Glutamatergic neuron (in vitro differentiated cells): ENCODE data around the gene FAM98B. TPM values are rescaled to one million over a fixed set of nuclear protein-coding genes. Genes with fewer than 3 reads are reported as not detected.

Source experiments
- DNase-seq: peaks from one replicate; pipeline ENCODE4 v3.0.0; 2022
- H3K27ac Mint-ChIP-seq: one replicate; pipeline ENCODE4 v1.8.0; 2020; ENCODE audit warnings: mild to moderate bottlenecking, mixed read lengths, inconsistent platforms; ENCODE audit not compliant: unreplicated experiment
- H3K27me3 Mint-ChIP-seq: one replicate; pipeline ENCODE4 v1.8.0; 2020; ENCODE audit warnings: mild to moderate bottlenecking, moderate library complexity, mixed read lengths, inconsistent platforms; ENCODE audit not compliant: unreplicated experiment
- H3K36me3 Mint-ChIP-seq: one replicate; pipeline ENCODE4 v1.8.0; 2020; ENCODE audit warnings: mild to moderate bottlenecking, mixed read lengths, inconsistent platforms; ENCODE audit not compliant: unreplicated experiment
- H3K4me1 Mint-ChIP-seq: one replicate; pipeline ENCODE4 v1.8.0; 2020; ENCODE audit warnings: mild to moderate bottlenecking, low read depth, mixed read lengths, inconsistent platforms; ENCODE audit not compliant: unreplicated experiment
- H3K4me3 Mint-ChIP-seq: one replicate; pipeline ENCODE4 v1.8.0; 2020; ENCODE audit warnings: mild to moderate bottlenecking, mixed read lengths, inconsistent platforms; ENCODE audit not compliant: unreplicated experiment
- H3K9me3 Mint-ChIP-seq: one replicate; pipeline ENCODE4 v1.8.0; 2020; ENCODE audit warnings: mild to moderate bottlenecking, moderate library complexity, mixed read lengths, inconsistent platforms; ENCODE audit not compliant: unreplicated experiment
- total RNA-seq: library from RNA; stranded (reverse); fragmentation: NEBNext Ultra II Directional; extraction: Animal tissue kit (Norgen Biotek cat#: 25700); gene quantifications from one replicate; pipeline ENCODE4 v1.2.1, GENCODE V29; 2021; ENCODE audit not compliant: unreplicated experiment
- TF ChIP-seq, protein P1 (sequence below): fragments of 200-600 bp; sonication (generic); IDR thresholded peaks from one replicate; pipeline ENCODE4 v1.5.0; 2021; ENCODE audit not compliant: partially characterized antibody, unreplicated experiment

The FAM98B gene
- total RNA-seq, 1 donor from 2014 or later = 19.9 TPM

DNA sequence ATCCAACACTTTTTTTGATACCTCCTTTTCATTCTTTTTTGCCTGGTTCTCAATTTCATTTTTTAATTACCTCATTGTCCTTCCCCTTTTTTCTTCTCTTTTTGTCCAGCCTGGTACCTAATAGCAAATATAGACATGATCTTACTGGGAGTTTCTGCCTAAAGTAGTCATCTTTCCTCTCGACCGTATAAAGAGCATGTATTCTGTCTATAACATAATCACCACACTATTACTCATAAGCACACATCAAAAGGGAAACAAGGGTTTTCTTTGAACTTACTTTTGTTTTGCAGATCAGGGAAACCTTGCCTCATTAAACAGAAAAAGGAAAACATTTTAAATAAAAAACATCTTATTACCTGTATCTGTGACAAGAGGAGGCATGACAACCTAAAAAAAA, 33.0 kb downstream of the FAM98B start:
- Mint-ChIP-seq H3K36me3 (no peaks in the 10 kb centered on the region), H3K9me3 (no peaks in the 10 kb centered on the region), H3K4me1 (no peaks in the 10 kb centered on the region), H3K27me3 (no peaks in the 10 kb centered on the region), H3K27ac (no peak overlapping the region), H3K4me3 (no peak overlapping the region)
- TF ChIP-seq, protein P1, sequence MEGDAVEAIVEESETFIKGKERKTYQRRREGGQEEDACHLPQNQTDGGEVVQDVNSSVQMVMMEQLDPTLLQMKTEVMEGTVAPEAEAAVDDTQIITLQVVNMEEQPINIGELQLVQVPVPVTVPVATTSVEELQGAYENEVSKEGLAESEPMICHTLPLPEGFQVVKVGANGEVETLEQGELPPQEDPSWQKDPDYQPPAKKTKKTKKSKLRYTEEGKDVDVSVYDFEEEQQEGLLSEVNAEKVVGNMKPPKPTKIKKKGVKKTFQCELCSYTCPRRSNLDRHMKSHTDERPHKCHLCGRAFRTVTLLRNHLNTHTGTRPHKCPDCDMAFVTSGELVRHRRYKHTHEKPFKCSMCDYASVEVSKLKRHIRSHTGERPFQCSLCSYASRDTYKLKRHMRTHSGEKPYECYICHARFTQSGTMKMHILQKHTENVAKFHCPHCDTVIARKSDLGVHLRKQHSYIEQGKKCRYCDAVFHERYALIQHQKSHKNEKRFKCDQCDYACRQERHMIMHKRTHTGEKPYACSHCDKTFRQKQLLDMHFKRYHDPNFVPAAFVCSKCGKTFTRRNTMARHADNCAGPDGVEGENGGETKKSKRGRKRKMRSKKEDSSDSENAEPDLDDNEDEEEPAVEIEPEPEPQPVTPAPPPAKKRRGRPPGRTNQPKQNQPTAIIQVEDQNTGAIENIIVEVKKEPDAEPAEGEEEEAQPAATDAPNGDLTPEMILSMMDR = no peak
- DNase-seq = no peak

DNA sequence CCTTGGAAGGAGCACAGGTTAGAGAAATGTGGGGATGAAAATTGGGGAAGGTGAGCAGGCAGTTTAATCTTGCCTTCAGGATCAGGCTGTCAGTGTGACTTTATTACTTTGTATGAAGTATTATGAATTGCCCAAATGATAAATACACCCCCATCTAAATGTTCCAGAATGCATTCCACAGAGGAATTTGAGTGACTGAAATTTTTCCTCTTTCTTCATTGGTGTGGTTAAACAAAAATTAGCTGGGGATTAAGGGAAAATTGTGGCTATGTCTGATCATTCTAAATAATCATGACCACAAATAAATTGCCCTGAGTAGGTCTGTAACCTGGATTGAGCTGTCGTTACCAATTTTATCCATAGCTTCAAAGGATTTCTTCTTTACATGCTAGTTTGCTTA, 33.5 kb downstream of the FAM98B start:
- DNase-seq = no peak
- no peaks in the 10 kb centered on the region for H3K4me1 Mint-ChIP-seq
- no peaks in the 10 kb centered on the region for H3K9me3 Mint-ChIP-seq
- H3K27ac Mint-ChIP-seq = no peak overlapping the region
- TF ChIP-seq, protein P1 = no peak
- no peaks in the 10 kb centered on the region for H3K27me3 Mint-ChIP-seq
- H3K4me3 Mint-ChIP-seq = no peak overlapping the region
- H3K36me3 Mint-ChIP-seq = no peaks in the 10 kb centered on the region

DNA sequence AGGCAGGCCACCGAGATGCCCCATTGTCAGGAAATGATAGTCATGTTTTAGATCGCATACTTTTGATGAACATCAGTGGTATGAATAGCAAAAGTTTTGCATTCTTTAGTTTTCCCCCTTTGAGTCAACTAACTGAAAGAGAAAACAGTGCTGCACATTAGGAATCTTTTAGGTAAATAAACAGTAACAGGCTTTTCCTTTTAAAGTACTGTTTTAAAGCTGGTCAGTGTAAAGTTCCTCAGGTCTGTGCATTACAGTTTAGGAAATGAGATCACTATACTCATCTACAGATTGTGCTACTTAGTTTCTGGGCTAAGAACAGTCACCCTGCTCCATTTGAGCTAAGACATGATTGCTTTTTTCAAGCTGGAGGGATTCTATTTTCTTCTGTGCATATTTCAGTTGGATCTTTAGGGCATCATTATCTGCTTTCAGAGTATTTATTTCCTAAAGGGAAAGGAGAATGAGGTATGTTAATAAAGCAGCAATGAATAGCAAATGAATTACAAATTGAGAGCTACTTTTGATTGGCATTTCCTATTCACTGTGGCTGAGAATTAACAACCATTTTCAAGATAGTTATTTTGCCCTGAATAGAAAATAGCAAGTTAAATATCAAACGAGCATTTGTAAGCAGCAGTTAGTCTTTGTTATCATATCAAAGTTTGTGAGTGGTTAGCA, 36.5 kb downstream of the FAM98B start:
- peaks cover 1% of the 10 kb centered on the region for H3K9me3 Mint-ChIP-seq
- no peak overlapping the region for H3K4me3 Mint-ChIP-seq
- TF ChIP-seq, protein P1 = no peak
- no peak for DNase-seq
- H3K4me1 Mint-ChIP-seq = no peaks in the 10 kb centered on the region
- H3K27me3 Mint-ChIP-seq = no peaks in the 10 kb centered on the region
- H3K36me3 Mint-ChIP-seq = no peaks in the 10 kb centered on the region
- no peak overlapping the region for H3K27ac Mint-ChIP-seq

DNA sequence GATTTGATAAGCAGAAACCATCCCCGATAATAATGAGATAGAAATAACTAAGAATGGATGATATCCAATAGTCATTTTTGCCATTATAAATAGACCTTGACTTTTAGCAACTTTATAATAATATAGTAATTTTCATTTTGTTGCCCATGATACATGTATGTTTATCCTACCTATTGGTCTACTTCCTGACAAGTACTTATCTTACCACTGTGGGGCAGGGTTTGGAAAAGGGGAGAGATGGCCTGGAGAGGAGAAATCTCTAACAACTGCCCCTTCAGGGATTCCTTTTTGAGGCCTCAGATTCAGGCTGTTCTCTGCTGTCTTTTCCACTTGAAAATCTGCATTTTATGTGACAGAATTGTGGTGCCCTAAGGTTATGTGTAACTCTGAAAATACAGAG, 42.2 kb downstream of the FAM98B start:
- Mint-ChIP-seq H3K4me1 (no peaks in the 10 kb centered on the region), H3K4me3 (no peak overlapping the region), H3K9me3 (peaks cover 1% of the 10 kb centered on the region), H3K27me3 (no peaks in the 10 kb centered on the region), H3K27ac (no peak overlapping the region), H3K36me3 (no peaks in the 10 kb centered on the region)
- TF ChIP-seq, protein P1 = no peak
- DNase-seq = no peak

DNA sequence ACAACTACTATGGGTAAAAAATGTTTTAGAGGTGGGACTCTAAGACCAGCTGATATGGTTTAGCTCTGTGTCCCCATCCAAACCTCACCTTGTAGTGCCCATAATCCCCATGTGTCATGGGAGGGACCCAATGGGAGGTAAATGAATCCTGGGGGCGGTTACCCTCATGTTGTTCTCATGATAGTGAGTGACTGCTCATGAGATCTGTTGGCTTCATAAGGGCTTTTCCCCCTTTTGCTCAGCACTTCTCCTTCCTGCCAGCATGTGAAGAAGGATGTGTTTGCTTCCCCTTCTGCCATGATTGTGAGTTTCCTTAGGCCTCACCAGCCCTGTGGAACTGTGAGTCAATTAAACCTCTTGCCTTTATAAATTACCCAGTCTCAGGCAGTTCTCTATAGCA, 45.7 kb downstream of the FAM98B start:
- no peak overlapping the region for H3K4me3 Mint-ChIP-seq
- no peak for DNase-seq
- no peaks in the 10 kb centered on the region for H3K9me3 Mint-ChIP-seq
- H3K27me3 Mint-ChIP-seq = no peaks in the 10 kb centered on the region
- TF ChIP-seq, protein P1 = no peak
- H3K27ac Mint-ChIP-seq = no peak overlapping the region
- H3K36me3 Mint-ChIP-seq = no peaks in the 10 kb centered on the region
- no peaks in the 10 kb centered on the region for H3K4me1 Mint-ChIP-seq
